GM12892 (cell line): Measurements from ENCODE around the gene NPNT.

Experiments
- POLR2A ChIP-seq: IDR thresholded peaks from 2 replicates; pipeline ENCODE4 v1.6.1; 2011; ENCODE audit warnings: low read depth, low read length, control low read depth
- POLR2AphosphoS5 ChIP-seq: IDR thresholded peaks from 2 replicates; pipeline ENCODE4 v1.6.1; 2011; ENCODE audit warnings: low read depth, low read length, control low read depth

GRCh38 chr4:105976915-105977314 lies 81.6 kb downstream of the NPNT start:
- TF ChIP-seq POLR2AphosphoS5 = no peak
- TF ChIP-seq POLR2A = no peak
